AG08395 (cell line): ENCODE results near the gene RPRML.
"Not testable (repeated sequence)": the region's sequence is repeated elsewhere in the genome, so short reads cannot be mapped to it uniquely, and the experiment has no call there.

Source experiments
- DNase-seq: peaks from one replicate; pipeline ENCODE4 v3.0.0; 2012; ENCODE audit warnings: mixed read lengths, low spot score

The RPRML gene

GRCh38 chr17:46979147-46979863 is at the start of gene RPRML:
Gene RPRML, minus strand, starts transcription at chr17:46979253. Its CDS starts 246 bp downstream, at chr17:46979007.
- peak; percentile 21 for DNase-seq

- not testable (repeated sequence) for DNase-seq
Observed at GRCh38 chr17:47016966-47017365, 37.9 kb upstream of the RPRML start.

- DNase-seq: peak; percentile 54
Observed at GRCh38 chr17:47013341-47013740, 34.3 kb upstream of the RPRML start.

GRCh38 chr17:47012457-47012856 is 33.4 kb upstream of the RPRML start:
- DNase-seq: no peak

GRCh38 chr17:47009759-47010594 is 30.9 kb upstream of the RPRML start:
- peak; percentile 12 for DNase-seq

GRCh38 chr17:47004906-47005305 is 25.9 kb upstream of the RPRML start:
- DNase-seq: no peak

- not testable (repeated sequence) for DNase-seq
Observed at GRCh38 chr17:47003864-47004263, 24.8 kb upstream of the RPRML start.

GRCh38 chr17:46995841-46996571 is 17.0 kb upstream of the RPRML start:
- peak; percentile 49 for DNase-seq

GRCh38 chr17:46994993-46995392 is 15.9 kb upstream of the RPRML start:
- DNase-seq: no peak

- no peak for DNase-seq
Observed at GRCh38 chr17:46991617-46992016, 12.6 kb upstream of the RPRML start.

- no peak for DNase-seq
Observed at GRCh38 chr17:46989637-46990431, 10.8 kb upstream of the RPRML start.

- not testable (repeated sequence) for DNase-seq
Observed at GRCh38 chr17:46987927-46988326, 8.9 kb upstream of the RPRML start.

GRCh38 chr17:46986366-46986765 is 7.3 kb upstream of the RPRML start:
- DNase-seq: no peak

GRCh38 chr17:46984892-46985291 is 5.8 kb upstream of the RPRML start:
- no peak for DNase-seq

- no peak for DNase-seq
Observed at GRCh38 chr17:46984341-46984740, 5.3 kb upstream of the RPRML start.

GRCh38 chr17:46983782-46984181 is 4.7 kb upstream of the RPRML start:
- no peak for DNase-seq

- DNase-seq: no peak
Observed at GRCh38 chr17:46982577-46982976, 3.5 kb upstream of the RPRML start.

GRCh38 chr17:46978489-46979146 is 435 bp downstream of the RPRML start:
- DNase-seq: no peak

- DNase-seq: no peak
Observed at GRCh38 chr17:46977750-46978488, 1.1 kb downstream of the RPRML start.

GRCh38 chr17:46977348-46977747 is 1.7 kb downstream of the RPRML start:
- no peak for DNase-seq
